Measurements from ENCODE around the gene PRM1. TPM values are rescaled to one million over a fixed set of nuclear protein-coding genes. Genes with fewer than 3 reads are reported as not detected.

The PRM1 gene
- total and polyA plus RNA-seq, 2 of the 8 experiments (the other 6 are each of a cell fraction or from before 2014, with no cell fraction given) = 0.54 to 0.82 TPM

DNA sequence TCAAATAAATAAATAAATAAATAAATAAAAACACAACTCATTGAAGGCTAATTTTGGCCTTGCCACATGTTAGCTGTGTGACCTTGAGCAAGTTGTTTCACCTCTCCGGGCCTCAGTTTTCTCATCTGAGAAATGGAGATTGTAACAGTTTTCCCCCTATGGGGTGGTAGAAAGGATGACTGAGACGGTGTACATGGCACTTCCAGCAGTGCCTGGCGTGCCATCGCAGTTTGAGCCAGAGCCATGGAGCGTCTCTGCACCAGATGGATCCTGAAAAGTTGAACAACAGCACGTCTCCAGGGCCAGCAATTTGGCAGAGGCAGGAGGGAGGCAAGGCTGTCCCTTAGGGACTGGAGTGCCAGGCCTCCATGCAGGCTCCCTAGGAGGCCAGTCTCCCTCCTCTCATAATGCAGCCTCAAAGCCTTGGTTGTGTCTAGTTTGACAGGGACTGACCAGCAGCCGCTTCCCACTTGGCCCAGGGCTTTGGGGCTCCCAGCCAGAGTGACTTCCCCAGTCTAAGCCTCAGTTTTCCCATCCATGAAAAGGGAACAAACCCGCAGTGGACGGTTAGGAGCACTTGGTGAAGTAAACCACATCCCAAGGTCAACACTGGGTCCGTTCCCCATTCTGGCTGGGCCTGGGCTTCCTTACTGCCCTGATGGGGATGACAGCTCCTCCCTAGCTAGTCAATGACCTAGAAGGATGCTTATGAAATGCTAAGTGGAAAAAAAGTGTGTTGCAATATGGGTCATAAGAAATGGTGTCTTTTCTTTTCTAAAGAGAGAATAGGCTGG, 44.5 kb downstream of the PRM1 start (continued):
- TF ChIP-seq, protein P1, sequence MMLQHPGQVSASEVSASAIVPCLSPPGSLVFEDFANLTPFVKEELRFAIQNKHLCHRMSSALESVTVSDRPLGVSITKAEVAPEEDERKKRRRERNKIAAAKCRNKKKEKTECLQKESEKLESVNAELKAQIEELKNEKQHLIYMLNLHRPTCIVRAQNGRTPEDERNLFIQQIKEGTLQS (IDR thresholded peaks at IDR 0.05; ENCODE audit: insufficient read depth, low read depth, low read length) = no peak
- TF ChIP-seq CBX8 (IDR thresholded peaks at IDR 0.05; ENCODE audit: borderline replicate concordance, low read depth, low read length) (no peak), JUN (IDR thresholded peaks at IDR 0.05; ENCODE audit: low read depth, low read length) (no peak), NANOG (IDR thresholded peaks at IDR 0.05; ENCODE audit: insufficient read depth, low read depth, low read length, poor library complexity, severe bottlenecking) (no peak)

Data from H1 (cell line).